HL-60/S4 (cell line): ENCODE measurements around the gene S100A3.
"Not testable (repeated sequence)": the region's sequence is repeated elsewhere in the genome, so short reads cannot be mapped to it uniquely, and the experiment has no call there.

Experiments used
- in situ Hi-C: fragments of 300-500 bp; cut with MboI; formaldehyde crosslinking; loops from 2 replicates; pipeline ENCODE4 v1.14.3; 2022; ENCODE audit warnings: low sequenced_read_pairs

Gene S100A3

DNA sequence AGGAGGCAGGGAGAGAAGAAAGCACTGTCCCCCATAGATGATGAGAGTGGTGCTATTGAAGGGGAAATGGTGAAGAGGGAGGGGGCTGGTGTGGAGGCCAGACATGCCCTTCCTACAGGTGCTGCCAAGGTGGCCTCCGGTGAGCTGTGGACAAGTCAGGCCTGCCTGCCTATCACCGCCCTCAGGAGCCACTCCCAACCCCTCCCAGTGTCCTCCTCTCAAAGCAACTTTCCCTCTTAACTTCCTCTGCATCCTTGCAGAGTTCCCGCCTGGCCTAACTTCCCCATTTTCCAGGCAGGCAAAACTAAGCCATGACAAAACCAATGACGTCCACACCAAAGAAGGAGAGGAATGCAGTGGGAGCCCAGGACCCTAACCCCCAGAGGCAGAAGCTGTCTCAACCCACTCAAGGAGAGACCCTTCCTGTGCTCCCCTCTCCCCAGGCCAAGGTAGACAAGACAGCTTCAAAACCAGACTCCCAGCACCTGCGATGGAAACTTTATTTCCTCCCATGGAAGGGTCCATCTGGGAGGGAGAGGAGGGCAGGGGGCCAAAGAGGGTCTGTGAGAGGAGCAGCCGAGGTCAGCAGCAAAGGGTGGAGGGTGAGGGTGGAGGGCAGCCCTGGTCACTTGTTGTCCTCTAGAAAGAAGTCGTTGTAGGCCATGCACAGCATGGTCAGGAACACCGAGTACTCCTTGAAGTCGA, 12.2 kb downstream of the S100A3 start:
- in situ Hi-C loops, result no loop called here

DNA sequence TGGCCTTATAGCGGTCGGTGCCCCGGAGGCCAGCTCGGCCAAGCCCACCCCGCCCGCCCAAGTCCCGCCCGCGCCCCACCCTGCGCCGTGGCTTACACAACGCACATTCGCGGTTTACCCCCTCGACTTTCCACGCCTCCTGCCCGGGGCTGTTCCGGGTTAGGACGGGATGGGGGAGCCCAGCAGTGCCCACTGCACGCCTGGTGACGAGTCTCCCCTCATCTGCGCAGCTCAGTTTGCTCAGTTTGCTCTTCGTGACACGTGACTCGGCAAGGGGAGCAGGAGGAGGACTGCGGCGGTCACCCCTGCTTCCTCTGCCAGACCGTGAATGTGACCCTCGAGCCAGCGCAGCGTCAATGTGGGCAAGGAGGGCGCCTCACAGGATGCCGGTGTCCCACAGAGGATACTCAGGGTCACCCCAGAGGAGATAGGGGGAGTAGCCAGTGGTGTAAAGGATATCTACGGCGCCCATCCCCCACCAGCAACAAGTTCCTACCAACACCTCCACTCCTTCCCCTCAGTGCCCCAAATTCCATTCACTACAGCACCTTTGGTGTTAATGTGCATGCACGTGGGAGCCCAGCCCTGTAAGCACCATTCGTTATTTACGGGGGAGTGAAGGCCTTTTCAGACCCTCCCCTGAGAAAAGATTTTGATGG, 12.9 kb downstream of the S100A3 start:
- in situ Hi-C loops, result no loop called here

DNA sequence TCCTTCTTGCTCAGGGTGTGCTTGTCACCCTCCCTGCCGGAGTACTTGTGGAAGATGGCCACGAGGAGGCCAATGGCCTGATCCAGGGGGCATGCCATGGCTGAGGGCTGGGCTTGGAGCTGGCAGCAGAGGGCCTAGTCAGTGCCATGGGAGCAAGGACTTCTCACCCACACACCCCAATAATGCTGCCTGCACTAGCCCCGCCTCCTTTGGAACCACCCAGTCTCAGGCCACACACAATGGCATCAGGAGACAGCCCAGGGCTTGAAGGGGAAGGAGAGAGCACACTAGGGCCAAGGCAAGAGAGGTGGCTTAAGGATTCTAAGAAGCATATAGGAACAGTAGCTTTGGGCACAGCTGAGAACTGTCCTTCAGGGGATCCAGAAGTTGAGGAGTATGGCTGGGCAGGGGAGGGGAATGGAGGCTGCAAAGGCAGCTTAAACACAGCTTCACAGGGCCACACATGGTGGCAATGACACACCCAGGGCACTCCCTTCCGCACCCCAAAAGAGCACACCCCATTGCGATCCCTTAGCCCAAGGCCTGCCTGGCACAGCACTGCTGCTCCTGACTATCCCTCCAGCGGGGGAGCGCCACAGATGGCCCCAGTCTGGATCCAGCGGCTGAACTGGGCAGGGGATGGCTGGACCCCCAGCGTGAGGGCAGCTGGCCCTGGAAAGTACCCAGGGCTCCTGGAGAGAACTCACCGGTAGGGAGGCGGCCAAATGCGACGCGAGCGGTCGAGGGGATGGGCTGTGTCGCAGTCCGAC, 13.6 kb downstream of the S100A3 start, which contains the start of gene S100A6:
TSS of gene S100A6 (minus strand) at position 750 of the 770 bp plus-strand sequence. CDS start at position 98, 652 bp downstream.
- in situ Hi-C loops, result no loop called here

DNA sequence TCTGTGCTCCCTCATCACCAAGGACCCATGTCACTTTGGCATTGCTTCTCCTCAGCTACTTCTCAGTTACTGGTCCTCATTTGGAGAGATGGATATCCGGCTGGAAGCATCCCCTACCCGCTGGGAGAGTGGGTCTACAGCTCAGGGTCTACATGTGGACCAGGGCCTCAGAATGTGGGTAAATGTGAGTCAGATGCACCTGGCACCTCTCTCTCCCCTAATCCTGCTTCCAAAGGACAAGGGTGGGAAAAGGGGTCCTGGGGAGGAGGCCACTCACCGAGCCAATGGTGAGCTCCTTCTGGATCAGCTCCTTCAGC, 14.2 kb downstream of the S100A3 start:
- in situ Hi-C loops, result loop anchor here (5.0 kb wide), 1 partner anchor 32 kb away; the partner anchor contains the start of gene S100A2

DNA sequence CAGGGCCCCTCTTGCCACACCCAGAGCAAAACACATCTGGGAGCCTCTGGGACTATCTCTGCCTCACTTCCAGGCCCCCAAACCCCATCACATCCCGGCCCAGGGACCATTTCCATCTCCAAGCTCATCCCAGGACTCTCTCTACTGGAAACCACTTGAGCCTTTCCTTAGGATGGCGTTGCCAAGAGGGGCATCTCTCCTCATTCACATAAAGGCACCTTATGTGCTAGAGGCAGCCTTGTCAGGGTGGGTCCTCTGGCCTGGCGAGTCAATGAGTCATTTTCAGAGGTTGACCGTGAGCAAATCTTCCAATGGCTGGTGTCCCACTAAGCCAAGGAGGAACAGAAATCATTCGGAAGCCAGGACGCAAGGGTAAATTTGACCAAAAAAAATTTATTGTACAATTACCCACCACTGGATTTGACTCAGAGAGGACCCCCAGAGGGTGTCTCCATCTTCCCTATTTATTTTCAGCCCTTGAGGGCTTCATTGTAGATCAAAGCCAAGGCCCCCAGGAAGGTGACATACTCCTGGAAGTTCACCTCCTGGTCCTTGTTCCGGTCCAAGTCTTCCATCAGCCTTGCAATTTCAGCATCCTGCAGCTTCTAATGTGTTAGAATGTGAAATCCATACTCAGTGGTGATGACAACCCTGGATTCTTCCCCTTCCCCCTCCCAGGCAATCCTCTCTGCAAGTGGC, 14.7 kb downstream of the S100A3 start:
- in situ Hi-C loops, result loop anchor here (5.0 kb wide), 1 partner anchor 33 kb away; the partner anchor contains the start of gene S100A2

DNA sequence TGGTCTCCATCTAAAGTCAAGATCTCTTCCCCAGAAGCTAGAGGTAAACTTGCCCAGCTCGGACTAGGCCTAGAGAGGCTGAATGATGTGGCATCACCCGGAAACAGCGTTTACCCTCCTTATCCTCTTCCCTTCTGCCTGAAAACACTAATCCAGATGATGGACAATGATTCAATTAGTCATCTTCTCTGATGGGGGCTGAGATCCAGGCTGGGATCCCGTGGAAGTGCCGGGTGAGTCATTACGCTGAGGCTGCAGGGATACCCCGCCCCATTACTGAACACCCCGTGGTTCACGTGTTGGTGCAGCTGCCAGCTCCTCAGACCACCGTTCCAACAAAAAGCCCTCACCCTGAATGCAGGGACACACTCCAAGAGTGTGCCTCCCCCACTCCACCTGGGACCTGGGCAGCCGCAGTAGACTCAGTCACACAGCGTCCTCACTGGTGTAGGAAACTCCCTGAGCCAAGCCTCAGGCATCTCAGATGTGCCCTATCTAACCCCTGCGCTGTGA, 15.3 kb downstream of the S100A3 start:
- in situ Hi-C loops, result loop anchor here (5.0 kb wide), 1 partner anchor 34 kb away; the partner anchor contains the start of gene S100A2

DNA sequence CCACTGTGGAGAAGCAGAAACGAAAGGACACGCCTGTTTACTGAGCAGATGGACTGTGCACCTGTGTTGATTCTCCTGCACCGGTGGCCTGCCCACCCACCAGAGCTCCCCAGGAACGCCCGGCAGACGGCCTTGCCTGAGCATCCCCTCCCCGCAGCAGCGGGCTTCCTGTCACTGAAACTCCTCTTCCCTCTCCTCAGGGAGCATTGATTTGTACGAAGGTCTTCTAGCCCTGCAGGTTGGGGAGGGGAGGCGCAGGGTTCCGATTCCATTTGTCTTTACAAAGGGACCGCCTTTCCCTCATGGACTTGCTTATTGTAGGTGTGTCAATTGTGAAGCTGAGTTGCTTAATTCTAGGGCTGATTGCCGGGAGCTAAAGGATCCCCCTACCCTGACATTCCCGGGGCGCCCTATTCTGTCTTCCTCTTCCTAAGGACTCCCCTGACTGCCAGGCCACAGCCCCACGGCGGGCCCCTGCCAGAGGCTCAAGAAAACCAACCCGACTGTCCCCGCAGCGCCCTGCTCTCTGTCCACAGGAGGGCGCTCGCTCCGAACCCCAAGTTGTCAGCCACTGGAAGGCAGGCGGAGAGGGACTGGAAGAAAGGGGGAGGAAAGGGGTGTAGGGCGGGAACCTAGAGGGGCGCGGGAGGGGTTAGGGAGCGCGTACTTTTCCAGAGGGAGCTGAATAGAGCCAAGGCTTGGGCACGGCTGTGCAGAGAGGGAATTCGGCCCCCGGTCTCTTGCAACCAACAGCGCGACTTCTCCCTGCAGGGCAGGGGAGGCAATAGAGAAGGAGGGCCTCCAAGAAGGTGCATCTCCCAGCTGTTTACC, 16.1 kb downstream of the S100A3 start:
- in situ Hi-C loops, result loop anchor here (5.0 kb wide), 1 partner anchor 34 kb away; the partner anchor contains the start of gene S100A2

DNA sequence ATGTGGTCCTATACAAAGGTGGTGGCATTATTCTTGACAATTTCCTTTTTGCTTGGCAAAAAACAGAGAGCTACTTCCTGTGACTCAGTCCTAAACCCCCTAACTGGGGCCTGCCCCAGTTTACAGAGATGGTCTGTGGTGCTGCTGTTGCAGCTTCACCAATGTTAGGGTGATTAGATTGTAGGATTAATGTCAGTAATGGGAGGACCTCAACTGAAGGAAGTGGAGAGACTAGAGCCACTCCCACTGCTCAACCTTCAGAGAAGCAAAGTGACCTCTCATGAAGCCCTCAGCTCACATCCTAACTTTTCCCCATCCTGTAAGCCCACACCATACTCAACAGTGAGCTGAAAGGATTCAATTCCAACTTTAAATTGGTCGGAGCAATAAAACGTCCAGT, 16.9 kb downstream of the S100A3 start:
- in situ Hi-C loops, result loop anchor here (5.0 kb wide), 1 partner anchor 35 kb away; the partner anchor contains the start of gene S100A2

DNA sequence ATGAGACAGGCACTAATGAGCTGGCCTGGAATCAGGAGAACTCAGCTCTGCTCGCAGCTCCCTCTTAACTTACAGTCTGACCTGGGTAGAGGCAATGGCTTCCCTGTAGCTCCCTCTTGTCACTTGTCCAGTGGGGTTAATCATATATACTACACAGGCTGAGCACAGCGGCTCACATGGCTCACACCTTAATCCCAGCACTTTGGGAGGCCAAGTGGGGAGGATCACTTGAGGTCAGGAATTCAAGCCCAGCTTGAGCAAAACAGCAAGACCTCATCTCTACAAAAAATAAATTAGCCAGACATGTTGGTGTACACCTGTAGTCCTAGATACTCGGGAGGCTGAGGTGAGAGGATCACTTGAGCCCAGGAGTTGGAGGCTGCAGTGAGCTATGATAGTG, 17.4 kb downstream of the S100A3 start:
- in situ Hi-C loops, result loop anchor here (5.0 kb wide), 1 partner anchor 36 kb away; the partner anchor contains the start of gene S100A2

DNA sequence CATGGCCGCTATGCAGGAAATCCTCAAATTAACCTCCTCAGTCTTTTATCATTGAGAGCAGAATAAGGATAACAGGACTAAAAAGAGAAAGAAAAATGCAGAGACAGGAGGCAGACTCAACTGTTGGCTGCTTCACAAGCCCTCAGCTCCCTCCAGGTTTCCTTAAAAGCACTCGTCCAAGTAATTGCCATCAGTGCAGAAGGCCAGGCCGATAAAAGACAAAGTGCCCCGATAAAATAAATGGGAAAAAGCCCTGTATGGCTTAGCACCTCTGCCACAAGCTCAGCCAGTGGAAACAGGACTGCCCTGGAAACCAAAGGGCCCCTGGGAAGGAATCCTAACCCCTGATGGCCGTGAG, 21.4 kb downstream of the S100A3 start:
- in situ Hi-C loops, result no loop called here

DNA sequence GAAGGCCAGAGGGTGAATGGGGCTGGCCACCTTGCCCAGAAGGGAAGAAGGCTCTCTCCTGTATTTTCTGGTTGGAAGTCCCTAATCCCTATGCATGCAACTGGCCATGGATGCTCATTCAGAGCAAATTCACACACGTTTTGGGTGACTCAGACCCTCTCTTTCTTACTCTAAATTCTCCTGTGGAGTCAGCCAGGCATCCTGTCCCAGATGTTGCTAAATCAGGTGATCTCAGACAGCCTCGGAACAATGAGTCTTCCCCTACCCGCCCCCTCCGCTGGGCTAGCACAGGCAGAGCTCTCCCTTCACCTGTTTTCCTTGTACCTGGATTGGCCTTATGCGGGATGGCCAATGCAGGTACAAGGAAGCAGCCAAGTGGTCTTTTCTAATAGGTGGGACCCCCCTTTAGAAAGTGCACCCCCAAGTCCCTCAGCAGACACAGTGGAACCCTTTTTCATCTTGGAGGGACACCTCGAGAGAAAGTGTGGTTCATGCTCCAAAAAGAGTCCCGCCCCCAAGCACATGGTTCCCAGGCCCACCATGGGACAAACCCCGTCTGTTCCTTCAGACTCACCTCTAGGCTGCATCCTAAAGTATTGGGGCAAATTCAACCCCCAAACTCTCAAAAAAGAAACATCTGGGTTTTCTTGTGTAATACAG, 21.9 kb downstream of the S100A3 start:
- in situ Hi-C loops, result no loop called here

DNA sequence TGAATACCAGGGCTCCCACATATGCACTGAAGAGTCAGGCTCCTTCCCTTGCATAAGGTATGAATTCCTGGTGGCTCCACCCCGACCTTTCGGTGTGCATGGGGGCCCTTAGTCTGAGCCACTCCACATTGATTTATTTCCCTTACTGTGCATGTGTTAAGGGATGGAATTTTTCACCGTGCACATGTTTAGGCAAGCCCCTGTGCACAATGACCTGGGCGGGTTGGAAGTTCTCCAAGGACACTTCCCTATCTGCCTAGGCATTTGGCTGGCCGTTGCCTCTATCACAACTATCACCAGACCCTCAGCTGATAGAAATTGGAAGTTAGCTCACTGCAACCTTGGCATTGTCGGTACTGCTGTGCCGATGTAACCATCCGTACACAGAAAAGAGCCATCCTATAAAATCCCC, 22.9 kb downstream of the S100A3 start:
- in situ Hi-C loops, result no loop called here

DNA sequence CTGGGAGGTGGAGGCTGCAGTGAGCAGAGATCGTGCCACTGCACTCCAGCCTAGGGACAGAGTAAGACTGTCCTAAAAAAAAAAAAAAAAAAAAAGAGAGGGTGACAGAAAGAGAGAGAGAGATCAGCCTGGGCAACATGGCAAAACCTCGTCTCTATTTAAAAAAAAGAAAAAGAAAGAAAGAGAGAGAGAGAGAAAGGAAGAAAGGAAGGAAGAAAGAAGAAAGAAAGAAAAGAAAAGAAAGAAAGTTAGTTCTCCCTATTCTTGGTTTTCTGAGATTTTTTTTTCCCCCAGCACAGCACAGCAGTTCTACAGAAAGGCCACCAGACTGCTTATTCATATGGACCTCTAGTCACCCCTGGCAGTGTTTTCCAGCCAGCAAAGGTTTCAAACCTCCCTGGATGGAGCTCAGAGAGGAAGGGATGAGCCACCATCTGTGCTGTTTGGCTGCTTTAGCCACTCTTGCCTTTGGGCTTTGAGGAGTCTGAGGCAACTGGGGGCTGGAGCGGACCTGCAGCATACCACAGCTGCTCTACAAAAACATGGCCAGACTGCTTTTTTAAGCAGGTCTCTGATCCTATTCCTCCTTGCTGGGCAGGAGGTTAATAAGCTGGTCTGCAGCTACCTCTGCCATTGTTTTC, 23.9 kb downstream of the S100A3 start:
- in situ Hi-C loops, result no loop called here

DNA sequence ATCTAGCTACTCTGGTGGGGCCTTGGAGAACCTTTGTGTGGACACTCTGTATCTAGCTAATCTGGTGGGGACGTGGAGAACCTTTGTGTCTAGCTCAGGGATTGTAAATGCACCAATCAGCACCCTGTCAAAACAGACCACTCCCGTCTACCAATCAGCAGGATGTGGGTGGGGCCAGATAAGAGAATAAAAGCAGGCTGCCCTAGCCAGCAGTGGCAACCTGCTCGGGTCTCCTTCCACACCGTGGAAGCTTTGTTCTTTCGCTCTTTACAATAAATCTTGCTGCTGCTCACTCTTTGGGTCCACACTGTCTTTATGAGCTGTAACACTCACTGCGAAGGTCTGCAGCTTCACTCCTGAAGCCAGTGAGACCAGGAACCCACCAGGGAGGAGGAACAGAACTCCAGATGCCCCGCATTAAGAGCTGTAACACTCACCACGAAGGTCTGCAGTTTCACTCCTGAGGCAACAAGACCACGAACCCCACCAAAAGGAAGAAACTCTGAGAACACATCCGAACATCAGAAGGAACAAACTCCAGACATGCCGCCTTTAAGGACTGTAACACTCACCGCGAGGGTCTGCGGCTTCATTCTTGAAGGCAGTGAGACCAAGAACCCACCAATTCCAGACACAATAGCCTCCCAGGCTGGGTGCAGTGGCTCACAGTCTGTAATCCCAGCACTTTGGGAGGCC, 26.6 kb downstream of the S100A3 start:
- in situ Hi-C loops, result not testable (repeated sequence)

DNA sequence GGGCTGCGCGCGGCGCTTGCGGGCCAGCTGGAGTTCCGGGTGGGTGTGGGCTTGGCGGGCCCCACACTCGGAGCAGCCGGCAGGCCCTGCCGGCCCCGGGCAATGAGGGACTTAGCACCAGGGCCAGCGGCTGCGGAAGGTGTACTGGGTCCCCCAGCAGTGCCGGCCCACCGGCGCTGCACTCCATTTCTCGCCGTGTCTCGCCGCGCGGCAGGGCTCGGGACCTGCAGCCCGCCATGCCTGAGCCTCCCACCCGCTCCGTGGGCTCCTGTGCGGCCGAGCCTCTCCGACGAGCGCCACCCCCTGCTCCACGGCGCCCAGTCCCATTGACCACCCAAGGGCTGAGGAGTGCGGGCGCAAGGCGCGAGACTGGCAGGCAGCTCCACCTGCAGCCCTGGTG, 27.2 kb downstream of the S100A3 start:
- in situ Hi-C loops, result not testable (repeated sequence)

DNA sequence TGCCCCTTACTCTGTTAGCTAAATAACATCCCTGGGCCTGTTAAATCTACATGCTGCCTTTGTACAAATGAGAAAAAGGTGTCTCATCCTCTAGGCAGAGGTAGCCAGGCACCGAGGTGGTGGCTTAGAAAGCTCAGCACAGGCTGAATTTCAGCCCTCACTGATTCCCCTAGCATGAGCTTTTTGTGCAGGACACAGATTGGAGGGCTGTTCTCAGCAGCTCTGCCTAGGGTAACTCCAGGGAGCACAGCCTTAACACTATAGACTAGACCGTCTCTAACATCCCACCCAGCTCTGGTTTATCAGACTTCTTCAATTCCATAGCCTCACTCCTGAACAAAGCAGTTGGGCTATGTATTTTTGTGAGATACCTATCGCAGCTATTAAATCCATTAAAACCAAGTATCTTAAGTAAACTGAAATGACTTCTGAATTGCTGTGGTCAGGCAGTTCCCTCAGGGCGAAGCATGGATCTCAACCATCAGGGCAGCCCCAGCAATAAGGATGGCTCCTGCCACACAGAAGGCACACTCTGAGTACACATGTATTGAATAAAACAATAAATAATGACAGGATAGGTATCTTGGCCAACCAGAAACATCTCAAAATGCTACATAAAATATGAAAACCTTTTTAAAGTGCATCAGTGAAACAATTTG, 28.1 kb downstream of the S100A3 start:
- in situ Hi-C loops, result no loop called here

DNA sequence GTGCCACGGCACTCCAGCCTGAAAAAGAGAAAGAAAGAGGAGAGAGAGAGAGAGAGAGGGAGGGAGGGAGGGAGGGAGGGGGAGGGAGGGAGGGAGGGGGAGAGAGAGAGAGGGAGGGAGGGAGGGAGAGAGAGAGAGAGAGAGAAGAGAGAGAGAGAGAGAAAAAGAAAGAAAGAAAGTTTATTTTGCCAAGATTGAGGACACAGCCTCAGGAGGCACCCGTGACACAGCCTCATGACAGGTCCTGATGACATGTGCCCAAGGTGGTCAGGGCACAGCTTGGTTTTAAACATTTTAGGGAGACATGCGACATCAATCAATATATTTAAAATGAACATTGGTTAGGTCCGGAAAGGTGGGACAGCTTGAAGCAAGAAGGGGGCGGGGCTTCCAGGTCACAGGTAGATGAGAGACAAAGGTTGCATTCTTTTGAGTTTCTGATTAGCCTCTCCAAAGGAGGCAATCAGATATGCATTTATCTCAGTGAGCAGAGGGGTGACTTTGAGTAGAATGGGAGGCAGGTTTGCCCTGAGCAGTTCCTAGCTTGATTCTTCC, 28.8 kb downstream of the S100A3 start:
- in situ Hi-C loops, result not testable (repeated sequence)
